ENCODE results near the gene FES. TPM values are rescaled to one million over a fixed set of nuclear protein-coding genes. Genes with fewer than 3 reads are reported as not detected.

Gene FES
- total and polyA plus RNA-seq, 2 donors (not counting 1 experiment from before 2014, with no cell fraction given), result 5.5 to 31.2 TPM

DNA sequence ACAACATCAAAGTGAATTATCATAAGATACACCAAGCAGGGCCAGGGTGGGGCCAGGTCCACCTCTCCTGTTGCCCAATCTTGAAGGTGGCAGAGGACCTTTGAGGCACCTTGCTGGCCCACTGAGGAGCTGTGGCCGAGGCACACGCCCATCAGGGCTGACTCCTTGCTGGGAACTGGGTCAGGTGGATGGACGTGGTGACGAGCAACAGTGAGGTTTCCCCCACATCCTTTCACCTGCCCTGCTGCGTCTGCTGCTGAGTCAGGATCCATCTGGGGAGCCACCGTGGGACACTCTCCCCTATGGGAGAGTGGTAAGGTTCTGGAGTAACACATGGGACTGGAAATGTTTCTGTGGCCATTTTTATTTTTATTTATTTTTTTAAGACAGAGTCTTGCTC is 33.2 kb upstream of the FES start:
- H3K9ac ChIP-seq (ENCODE audit: insufficient read depth, low read length), result no peak overlapping the region
- no peaks in the 10 kb centered on the region for H3K27me3 ChIP-seq (ENCODE audit: control insufficient read depth, insufficient read depth, low read length)
- no peak overlapping the region for H3K27ac ChIP-seq (ENCODE audit: insufficient read depth, low read length)
- H3K79me2 ChIP-seq (ENCODE audit: control insufficient read depth, insufficient read depth, low read length), result no peaks in the 10 kb centered on the region
- H3K36me3 ChIP-seq (ENCODE audit: control insufficient read depth, insufficient read depth, low read length), result no peaks in the 10 kb centered on the region
- H3K4me1 ChIP-seq (ENCODE audit: control insufficient read depth, extremely low read depth, insufficient read depth, low read length), result peaks cover 9% of the 10 kb centered on the region
- no peak overlapping the region for H3K4me3 ChIP-seq (replicated peaks in 1 of 4; ENCODE audit: control extremely low read depth in 1 of 4, insufficient read depth in 1 of 4, low read depth in 3 of 4, low read length in 4 of 4)
- H2AFZ ChIP-seq (ENCODE audit: low read length), result no peak overlapping the region
- H3K4me2 ChIP-seq (ENCODE audit: extremely low read depth, insufficient read depth, low read length), result no peak overlapping the region
- no peaks in the 10 kb centered on the region for H3K9me3 ChIP-seq (ENCODE audit: control insufficient read depth, insufficient read depth, low read depth, low read length)
- no peaks in the 10 kb centered on the region for H4K20me1 ChIP-seq (ENCODE audit: control insufficient read depth, extremely low read depth, insufficient read depth, low read length)
- TF ChIP-seq, protein P1, sequence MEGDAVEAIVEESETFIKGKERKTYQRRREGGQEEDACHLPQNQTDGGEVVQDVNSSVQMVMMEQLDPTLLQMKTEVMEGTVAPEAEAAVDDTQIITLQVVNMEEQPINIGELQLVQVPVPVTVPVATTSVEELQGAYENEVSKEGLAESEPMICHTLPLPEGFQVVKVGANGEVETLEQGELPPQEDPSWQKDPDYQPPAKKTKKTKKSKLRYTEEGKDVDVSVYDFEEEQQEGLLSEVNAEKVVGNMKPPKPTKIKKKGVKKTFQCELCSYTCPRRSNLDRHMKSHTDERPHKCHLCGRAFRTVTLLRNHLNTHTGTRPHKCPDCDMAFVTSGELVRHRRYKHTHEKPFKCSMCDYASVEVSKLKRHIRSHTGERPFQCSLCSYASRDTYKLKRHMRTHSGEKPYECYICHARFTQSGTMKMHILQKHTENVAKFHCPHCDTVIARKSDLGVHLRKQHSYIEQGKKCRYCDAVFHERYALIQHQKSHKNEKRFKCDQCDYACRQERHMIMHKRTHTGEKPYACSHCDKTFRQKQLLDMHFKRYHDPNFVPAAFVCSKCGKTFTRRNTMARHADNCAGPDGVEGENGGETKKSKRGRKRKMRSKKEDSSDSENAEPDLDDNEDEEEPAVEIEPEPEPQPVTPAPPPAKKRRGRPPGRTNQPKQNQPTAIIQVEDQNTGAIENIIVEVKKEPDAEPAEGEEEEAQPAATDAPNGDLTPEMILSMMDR (conservative IDR thresholded peaks at IDR 0.05 in 1 of 2, IDR thresholded peaks at IDR 0.05 in 1 of 2; ENCODE audit: low read depth in 1 of 2, low read length in 2 of 2), result no peak
- no peak for TF ChIP-seq EZH2 (IDR thresholded peaks at IDR 0.05; ENCODE audit: low read length, missing control alignments)
- no peak for DNase-seq (ENCODE audit: low read depth in 2 of 2)

DNA sequence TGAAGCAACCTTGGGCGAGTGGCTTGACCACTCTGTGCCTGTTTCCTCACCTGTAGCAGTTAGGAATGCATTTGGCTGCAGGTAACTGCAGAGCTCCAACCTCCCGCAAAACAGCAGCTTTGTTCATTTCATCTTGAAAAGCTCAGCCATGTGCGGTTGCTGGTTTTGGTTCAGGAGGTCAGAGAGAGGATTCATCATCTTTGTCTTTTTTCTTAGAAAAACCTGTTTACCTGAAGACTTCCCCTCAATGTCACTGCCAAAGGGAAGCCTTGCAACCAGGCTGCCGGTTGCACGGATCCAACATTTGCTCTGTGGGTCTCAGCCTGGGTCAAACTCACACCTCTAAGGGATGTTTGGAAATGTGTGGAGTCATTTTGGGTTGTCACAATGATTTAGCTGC is 32.4 kb upstream of the FES start:
- no peaks in the 10 kb centered on the region for H3K27me3 ChIP-seq (ENCODE audit: control insufficient read depth, insufficient read depth, low read length)
- no peaks in the 10 kb centered on the region for H3K9me3 ChIP-seq (ENCODE audit: control insufficient read depth, insufficient read depth, low read depth, low read length)
- no peaks in the 10 kb centered on the region for H3K79me2 ChIP-seq (ENCODE audit: control insufficient read depth, insufficient read depth, low read length)
- no peak for TF ChIP-seq EZH2 (IDR thresholded peaks at IDR 0.05; ENCODE audit: low read length, missing control alignments)
- TF ChIP-seq, protein P1 (conservative IDR thresholded peaks at IDR 0.05 in 1 of 2, IDR thresholded peaks at IDR 0.05 in 1 of 2; ENCODE audit: low read depth in 1 of 2, low read length in 2 of 2), result no peak
- peaks cover 9% of the 10 kb centered on the region for H3K4me1 ChIP-seq (ENCODE audit: control insufficient read depth, extremely low read depth, insufficient read depth, low read length)
- H4K20me1 ChIP-seq (ENCODE audit: control insufficient read depth, extremely low read depth, insufficient read depth, low read length), result no peaks in the 10 kb centered on the region
- H3K4me3 ChIP-seq (replicated peaks in 1 of 4; ENCODE audit: control extremely low read depth in 1 of 4, insufficient read depth in 1 of 4, low read depth in 3 of 4, low read length in 4 of 4), result no peak overlapping the region
- H3K9ac ChIP-seq (ENCODE audit: insufficient read depth, low read length), result no peak overlapping the region
- H3K27ac ChIP-seq (ENCODE audit: insufficient read depth, low read length), result no peak overlapping the region
- H2AFZ ChIP-seq (ENCODE audit: low read length), result no peak overlapping the region
- no peak overlapping the region for H3K4me2 ChIP-seq (ENCODE audit: extremely low read depth, insufficient read depth, low read length)
- H3K36me3 ChIP-seq (ENCODE audit: control insufficient read depth, insufficient read depth, low read length), result no peaks in the 10 kb centered on the region
- DNase-seq (ENCODE audit: low read depth in 2 of 2), result no peak

DNA sequence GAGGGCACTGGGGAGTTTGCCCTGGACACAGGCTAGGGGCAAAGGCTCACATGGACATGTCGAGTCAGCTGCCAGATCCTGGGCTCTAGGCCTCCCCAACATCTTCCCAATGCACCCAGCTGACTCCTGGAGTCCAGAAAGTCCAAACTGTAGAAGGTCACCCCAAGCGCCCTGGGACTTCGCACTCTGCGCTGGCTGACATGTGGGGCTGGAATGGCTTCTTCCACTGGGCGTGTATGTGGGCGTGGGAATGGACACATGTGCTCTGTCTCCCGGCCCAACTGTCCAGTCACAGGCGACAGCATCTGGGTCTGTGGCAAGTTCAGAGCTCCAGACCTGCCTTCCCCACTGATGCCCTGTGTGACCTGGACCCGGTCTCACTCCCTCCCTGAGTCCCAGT is 29.2 kb upstream of the FES start:
- no peak for DNase-seq (ENCODE audit: low read depth in 2 of 2)
- no peak overlapping the region for H3K9ac ChIP-seq (ENCODE audit: insufficient read depth, low read length)
- H3K9me3 ChIP-seq (ENCODE audit: control insufficient read depth, insufficient read depth, low read depth, low read length), result no peaks in the 10 kb centered on the region
- no peak overlapping the region for H3K27ac ChIP-seq (ENCODE audit: insufficient read depth, low read length)
- H3K4me1 ChIP-seq (ENCODE audit: control insufficient read depth, extremely low read depth, insufficient read depth, low read length), result peaks cover 9% of the 10 kb centered on the region
- no peaks in the 10 kb centered on the region for H4K20me1 ChIP-seq (ENCODE audit: control insufficient read depth, extremely low read depth, insufficient read depth, low read length)
- no peak overlapping the region for H2AFZ ChIP-seq (ENCODE audit: low read length)
- H3K4me2 ChIP-seq (ENCODE audit: extremely low read depth, insufficient read depth, low read length), result no peak overlapping the region
- TF ChIP-seq EZH2 (IDR thresholded peaks at IDR 0.05; ENCODE audit: low read length, missing control alignments), result no peak
- TF ChIP-seq, protein P1 (conservative IDR thresholded peaks at IDR 0.05 in 1 of 2, IDR thresholded peaks at IDR 0.05 in 1 of 2; ENCODE audit: low read depth in 1 of 2, low read length in 2 of 2), result no peak
- H3K36me3 ChIP-seq (ENCODE audit: control insufficient read depth, insufficient read depth, low read length), result no peaks in the 10 kb centered on the region
- H3K27me3 ChIP-seq (ENCODE audit: control insufficient read depth, insufficient read depth, low read length), result no peaks in the 10 kb centered on the region
- H3K4me3 ChIP-seq (replicated peaks in 1 of 4; ENCODE audit: control extremely low read depth in 1 of 4, insufficient read depth in 1 of 4, low read depth in 3 of 4, low read length in 4 of 4), result no peak overlapping the region
- no peaks in the 10 kb centered on the region for H3K79me2 ChIP-seq (ENCODE audit: control insufficient read depth, insufficient read depth, low read length)
